RKO (cell line): ENCODE results near the gene HOGA1.

Experiments used
- DNase-seq: peaks from one replicate; pipeline ENCODE4 v3.0.0-alpha.2; 2016; ENCODE audit warnings: low spot score

Gene HOGA1

DNA sequence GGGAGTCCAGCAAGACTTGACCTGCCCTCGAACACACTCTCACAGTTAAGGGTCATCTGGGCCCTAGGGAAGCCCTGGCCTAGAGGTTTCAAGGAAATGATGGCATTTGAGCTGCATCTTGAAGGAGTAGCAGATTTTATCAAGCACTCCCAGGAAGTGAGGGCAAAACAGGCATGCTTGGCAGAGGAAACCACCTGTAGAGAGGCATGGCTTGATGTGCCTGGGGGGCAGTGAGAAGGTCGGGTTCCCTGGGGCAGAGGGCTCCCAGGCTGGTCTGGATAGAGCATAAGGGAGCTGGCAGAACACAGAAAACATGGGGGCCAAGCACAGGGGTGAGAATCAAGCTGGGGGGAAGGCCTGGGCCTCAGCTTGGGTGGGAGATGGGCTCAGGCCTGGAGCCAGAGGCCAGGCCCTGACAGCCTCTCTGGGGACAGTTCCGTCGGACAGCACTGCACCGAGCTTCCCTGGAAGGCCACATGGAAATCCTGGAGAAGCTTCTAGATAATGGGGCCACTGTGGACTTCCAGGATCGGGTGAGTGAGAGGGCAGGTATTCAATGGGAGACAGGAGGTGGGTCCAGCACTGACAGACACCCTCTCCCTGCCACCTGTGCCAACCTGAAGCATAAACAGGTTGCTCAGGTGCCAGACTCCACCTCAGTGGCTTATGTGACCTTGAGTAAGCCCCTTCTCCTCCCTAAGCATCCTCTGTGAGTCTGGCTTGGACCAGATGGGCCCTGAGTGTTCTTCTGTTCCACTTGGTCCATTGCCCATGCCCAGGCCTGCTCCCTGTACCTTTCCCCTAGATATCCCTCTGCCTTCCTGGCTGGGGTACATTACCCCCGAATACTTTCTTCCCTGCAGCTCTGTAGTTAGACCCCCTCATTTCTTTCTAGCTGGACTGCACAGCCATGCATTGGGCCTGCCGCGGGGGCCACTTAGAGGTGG lies 3.5 kb upstream of the HOGA1 start:
- no peak for DNase-seq

GRCh38 chr10:97582169-97582568 lies 2.0 kb upstream of the HOGA1 start:
- no peak for DNase-seq

GRCh38 chr10:97583476-97583875 lies 713 bp upstream of the HOGA1 start:
- DNase-seq, result no peak

- no peak for DNase-seq
These were observed 729 bp downstream of the HOGA1 start for GRCh38 chr10:97584798-97585438.

DNA sequence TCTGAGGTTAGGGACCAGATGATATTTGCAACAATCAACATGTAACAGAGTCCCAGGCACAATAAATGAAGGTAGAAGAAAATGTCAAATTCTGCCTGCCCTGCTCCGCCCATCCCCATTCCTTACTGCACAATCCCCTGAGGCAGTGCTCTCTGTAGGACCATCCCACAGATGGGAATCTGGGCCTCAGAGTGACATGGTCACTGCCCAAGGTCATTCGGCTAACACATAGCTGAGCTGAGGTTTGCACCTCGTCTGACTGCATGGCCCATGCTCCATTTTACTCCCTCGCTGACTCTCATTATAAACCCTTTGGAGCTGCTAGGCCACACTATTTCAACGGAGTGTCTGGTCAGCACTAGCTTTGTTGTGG lies 1.2 kb downstream of the HOGA1 start:
- DNase-seq, result no peak

DNA sequence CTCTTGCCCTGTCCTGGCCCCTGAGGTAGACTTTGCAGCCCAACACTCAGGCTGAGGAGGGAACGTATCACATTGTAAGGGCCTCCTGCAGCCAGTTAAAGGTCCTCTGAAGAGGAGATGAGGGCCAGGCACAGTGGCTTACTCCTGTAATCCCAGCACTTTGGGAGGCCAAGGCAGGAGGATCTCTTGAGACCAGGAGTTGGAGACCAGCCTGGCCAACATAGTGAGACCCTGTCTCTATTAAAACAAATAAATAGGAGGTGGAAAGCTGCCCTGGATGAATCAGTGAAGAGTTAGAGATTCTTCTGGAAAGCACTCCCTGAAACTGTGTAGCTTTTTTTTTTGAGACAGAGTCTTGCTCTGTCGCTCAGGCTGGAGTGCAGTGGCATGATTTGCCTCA lies 3.0 kb downstream of the HOGA1 start:
- DNase-seq, result no peak

DNA sequence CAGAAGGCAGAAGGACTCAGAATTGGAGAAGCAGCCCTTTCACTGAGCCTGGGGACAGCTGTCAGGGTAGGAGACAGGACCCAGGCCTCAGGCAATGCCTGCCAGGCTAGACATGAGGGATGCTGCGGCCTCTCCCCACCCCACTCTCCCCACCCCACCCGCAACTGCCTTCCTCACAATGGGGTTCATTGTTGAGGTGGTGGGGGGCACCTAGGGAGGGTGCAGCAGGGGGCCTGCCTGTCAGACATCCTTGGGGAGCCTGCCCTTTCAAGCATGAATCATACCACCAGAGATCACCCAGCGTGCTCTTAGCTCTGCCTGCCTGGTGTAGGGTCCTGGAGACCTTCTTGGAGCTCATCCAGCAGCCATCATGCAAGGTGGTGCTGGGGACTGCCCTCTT lies 5.3 kb downstream of the HOGA1 start, which contains the start of gene C10orf62:
C10orf62 (plus strand) TSS at position 243 of the 400 bp plus-strand sequence. CDS start 177 bp downstream, outside the sequence.
- DNase-seq, result no peak

DNA sequence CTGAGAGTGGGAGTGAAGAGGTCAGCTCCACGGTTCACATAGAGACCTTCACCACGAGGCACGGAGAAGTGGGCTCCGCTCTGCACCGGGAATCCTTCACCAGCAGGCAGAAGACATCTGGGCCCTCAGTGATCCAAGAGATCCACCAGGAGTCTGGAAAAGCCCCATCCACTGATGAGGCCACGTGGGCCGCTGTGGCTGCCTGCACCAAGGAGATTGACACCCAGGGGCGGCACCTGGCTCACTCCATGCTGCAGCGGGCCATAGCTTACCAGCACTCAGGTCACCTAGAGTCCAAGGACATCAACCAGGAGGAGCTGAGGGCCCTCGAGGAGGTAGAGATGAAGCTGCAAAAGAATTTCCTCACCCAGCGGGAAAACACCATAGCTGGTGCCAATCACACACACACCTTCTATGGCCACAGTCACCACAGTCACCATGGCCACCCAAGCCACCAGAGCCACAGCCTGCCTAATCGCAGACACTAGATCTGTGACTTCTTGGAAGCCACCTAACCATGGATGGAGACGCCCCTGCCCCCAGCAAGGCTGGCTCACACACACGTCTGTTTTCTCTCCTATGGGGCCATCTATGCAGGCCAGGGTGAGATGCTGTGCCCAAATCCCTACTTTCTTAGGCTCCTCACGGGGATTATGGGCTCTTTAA lies 6.0 kb downstream of the HOGA1 start:
- no peak for DNase-seq

- no peak for DNase-seq
These were observed 6.7 kb downstream of the HOGA1 start for GRCh38 chr10:97590748-97591495.

- no peak for DNase-seq
These were observed 9.2 kb downstream of the HOGA1 start for GRCh38 chr10:97593421-97593820.

DNA sequence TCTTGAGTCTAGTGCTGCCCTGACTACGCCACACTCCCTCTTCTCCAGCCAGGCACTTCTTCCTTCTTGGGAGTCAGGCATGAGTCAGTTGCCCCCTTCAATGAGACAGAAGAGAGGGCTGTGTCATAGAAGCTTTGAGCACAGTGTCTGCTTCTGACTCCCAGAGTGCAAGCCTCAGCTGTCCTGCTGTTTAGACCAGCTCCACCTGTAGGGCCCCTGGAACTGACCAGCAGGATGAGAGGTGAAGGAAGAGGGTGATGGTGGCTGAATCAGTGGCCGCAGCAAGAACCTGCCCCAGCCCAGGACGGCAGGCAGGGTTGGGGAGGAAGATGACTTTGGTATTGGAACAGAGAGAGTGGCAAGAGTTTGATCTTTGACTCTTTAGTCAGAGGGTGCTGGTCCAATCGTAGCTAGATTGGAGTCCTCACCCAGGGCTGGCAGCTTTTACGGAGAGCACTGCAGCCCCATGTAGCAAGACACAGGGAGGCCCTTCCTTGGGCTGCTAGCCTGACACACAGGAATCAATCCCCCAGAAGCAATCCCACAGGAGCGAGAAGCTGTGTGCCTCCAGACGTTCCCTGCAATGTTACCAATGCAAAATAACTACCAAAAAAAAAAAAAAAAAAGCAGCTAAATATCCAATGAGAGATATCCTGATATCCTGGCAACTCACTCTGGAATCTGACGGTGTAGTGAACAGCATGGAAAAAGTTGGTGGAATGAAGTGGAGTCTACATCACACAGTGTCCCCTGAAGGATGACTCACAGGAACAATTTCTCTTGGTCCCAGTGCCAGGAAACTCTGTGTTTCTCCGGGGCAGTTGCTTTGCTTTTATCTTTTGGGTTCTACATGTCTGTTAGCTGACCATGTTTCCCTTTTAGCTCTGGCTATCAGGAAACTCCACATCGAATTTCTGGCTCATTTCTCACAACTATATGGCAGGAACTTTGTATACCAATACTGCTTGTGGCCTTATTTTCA lies 12.2 kb downstream of the HOGA1 start:
- DNase-seq, result peak; percentile 90

DNA sequence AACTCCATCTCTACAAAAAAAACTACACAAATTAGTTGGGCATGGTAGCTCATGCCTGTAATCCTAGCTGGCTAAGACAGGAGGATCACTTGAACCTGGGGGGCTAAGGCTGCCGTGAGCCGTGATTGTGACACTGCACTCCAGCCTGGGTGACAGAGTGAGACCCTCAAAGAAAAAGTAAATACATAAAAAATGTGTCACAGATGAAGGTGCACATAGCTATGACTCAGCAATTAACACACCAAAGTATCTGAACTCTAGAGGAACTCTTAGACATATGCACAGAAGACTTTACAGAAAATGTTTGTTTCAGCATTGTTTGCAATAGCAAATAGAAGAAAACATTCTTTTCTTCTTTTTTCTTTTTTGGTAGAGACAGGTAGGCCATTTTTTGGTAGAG lies 13.6 kb downstream of the HOGA1 start:
- DNase-seq, result no peak

DNA sequence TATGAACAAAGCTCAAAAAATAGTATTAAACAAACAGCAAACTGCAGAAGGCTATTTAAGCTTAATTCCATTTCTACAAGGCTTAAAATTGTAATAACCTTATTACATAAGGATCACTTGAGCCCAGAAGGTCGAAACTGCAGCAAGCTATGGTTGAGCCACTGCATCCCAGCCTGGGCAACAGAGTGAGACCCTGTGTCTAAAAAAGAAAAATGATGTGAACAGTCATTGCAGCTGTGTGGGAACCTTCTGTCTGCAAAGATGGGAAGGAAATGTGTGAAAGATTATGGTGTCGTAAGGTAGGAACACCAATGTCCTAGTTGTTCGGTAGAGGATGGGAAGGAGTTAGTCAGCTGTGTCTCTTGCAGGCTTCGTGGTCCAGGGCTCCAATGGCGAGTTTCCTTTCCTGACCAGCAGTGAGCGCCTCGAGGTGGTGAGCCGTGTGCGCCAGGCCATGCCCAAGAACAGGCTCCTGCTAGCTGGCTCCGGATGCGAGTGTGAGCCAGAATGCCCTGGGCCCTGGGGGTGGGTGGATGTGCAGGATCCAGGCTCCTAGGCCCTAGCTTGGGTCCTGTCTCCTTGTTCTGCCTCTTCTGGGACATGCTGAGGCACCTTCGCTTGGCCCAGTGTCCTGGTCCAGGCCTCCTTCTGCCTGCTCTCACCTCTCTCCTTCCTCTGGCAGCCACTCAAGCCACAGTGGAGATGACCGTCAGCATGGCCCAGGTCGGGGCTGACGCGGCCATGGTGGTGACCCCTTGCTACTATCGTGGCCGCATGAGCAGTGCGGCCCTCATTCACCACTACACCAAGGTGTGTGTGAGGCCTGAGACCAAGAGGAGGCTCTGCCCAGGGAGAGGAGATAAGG lies 14.4 kb downstream of the HOGA1 start:
- no peak for DNase-seq

GRCh38 chr10:97599272-97599619 lies 15.1 kb downstream of the HOGA1 start:
- DNase-seq, result no peak

GRCh38 chr10:97600616-97601015 lies 16.4 kb downstream of the HOGA1 start:
- no peak for DNase-seq

DNA sequence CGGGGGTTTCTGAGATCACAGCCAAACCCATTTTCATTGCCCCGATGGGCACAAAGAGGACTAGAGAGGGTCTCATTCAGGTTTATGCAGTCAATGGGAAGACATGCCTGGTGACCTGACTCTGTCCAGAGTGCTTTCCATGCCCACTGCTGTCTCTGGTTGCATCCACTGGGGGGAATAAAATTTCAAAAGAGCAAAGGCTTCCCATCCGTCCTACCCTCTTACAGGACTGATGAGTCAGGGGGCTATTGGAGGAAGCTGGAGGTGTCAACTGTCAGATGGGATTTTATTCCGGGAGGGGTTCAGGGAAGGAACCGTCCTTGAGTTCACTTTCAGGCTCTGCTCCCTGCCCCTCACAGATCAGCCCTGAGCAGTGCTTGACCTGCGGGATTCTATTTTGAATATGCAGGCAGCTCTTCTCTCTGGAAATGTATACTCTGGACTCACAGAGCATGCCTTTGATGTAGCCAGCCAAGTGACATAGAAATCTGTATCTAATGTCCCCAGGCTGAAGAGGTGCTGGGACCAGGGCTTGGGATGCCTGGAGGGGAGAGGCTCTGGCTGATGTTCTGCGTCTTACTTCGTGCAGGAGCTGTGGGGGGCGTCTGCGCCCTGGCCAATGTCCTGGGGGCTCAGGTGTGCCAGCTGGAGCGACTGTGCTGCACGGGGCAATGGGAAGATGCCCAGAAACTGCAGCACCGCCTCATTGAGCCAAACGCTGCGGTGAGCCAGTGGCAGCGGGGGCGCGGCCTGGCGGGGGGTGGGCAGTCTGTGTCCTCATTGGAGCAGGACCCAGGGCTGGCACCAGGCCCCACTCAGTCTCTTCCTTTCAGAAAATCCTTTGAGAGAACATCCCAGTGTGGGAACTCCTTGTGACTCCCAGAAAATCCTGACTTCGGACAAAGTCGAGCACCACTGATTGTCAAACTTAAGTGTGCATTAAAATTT lies 17.4 kb downstream of the HOGA1 start:
- no peak for DNase-seq

- DNase-seq, result no peak
These were observed 23.0 kb downstream of the HOGA1 start for GRCh38 chr10:97607095-97607636.

DNA sequence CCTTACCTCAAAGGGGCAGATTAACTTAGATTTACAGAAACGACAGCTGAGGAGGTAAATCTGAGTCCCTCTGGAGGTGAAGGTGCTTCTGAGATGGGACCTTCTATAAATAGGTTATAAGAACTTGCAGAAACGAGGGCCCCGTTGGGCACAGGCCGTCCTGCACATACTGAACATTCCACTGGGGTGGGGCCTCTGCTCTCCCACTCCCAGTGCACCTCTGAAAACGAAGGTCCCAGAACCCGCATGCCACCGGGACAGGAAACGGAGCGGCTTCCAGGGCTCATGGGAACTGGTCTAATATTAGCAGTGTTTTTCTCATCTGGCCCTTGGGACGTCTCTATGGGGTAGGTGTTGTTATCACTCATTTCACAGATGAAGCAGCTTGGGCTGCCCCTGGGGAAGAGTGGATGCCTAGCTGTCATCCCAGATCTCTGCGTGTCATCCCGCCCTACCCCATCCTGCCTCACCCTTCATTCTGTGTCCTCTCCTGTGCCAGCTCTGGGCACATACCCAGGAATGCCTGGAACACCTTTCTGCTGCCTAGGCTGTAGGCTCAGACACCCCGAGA lies 24.9 kb downstream of the HOGA1 start:
- no peak for DNase-seq
